Measurements from ENCODE around the gene FEM1B. TPM values are rescaled to one million over a fixed set of nuclear protein-coding genes. Genes with fewer than 3 reads are reported as not detected.

FEM1B gene
- total and polyA plus RNA-seq, 12 donors = 10.5 to 101 (median 66.9) TPM

GRCh38 chr15:68313501-68314410 lies 36.2 kb downstream of the FEM1B start:
- DNase-seq (no peak), ATAC-seq (no peak)
- peaks cover 0 to 30% (median 0%) of the 10 kb centered on the region in 9 donors for H3K36me3 ChIP-seq
- intact Hi-C loops (cut with DNase I) = loop anchor here in 1 of 10 donors (5.0 kb wide), 1 partner anchor 69 kb away; no protein-coding TSS in a partner anchor
- H3K27me3 ChIP-seq = peaks cover 0 to 3% (median 0%) of the 10 kb centered on the region in 7 donors
- WGBS, 2 donors = 90 to 93% methylated on average over 18 of the region's 18 CpGs
- no peak overlapping the region for H3K27ac ChIP-seq
- TF ChIP-seq CTCF (IDR thresholded peaks at IDR 0.05) = no peak
- no peak overlapping the region for H3K4me3 ChIP-seq
- H3K9me3 ChIP-seq = no peaks in the 10 kb centered on the region
- peaks cover 0 to 29% (median 15%) of the 10 kb centered on the region in 9 donors for H3K4me1 ChIP-seq

GRCh38 chr15:68314563-68314962 lies 37.0 kb downstream of the FEM1B start:
- 92 to 95% methylated on average over 11 of the region's 11 CpGs for WGBS, 2 donors
- DNase-seq = no peak

GRCh38 chr15:68315035-68315434 lies 37.5 kb downstream of the FEM1B start:
- intact Hi-C loops (cut with DNase I) = no loop called here
- Histone ChIP-seq H3K27me3 (peaks cover 0 to 3% (median 0%) of the 10 kb centered on the region in 7 donors), H3K9me3 (no peaks in the 10 kb centered on the region), H3K4me3 (no peak overlapping the region), H3K27ac (no peak overlapping the region), H3K36me3 (peaks cover 0 to 39% (median 0%) of the 10 kb centered on the region in 9 donors), H3K4me1 (peaks cover 0 to 28% (median 15%) of the 10 kb centered on the region in 9 donors)
- WGBS, 2 donors = 85 to 92% methylated on average over 1 of the region's 1 CpG
- DNase-seq = no peak
- no peak for ATAC-seq
- no peak for TF ChIP-seq CTCF (IDR thresholded peaks at IDR 0.05)

More at GRCh38 chr15:68314563-68314962, 37.0 kb downstream of the FEM1B start:
- Histone ChIP-seq H3K27ac (no peak overlapping the region), H3K9me3 (no peaks in the 10 kb centered on the region), H3K27me3 (peaks cover 0 to 3% (median 0%) of the 10 kb centered on the region in 7 donors), H3K4me3 (no peak overlapping the region), H3K4me1 (peaks cover 0 to 29% (median 15%) of the 10 kb centered on the region in 9 donors), H3K36me3 (peaks cover 0 to 38% (median 0%) of the 10 kb centered on the region in 9 donors)
- ATAC-seq = no peak
- intact Hi-C loops (cut with DNase I) = loop anchor here in 1 of 10 donors (5.0 kb wide), 1 partner anchor 68 kb away; no protein-coding TSS in a partner anchor
- no peak for TF ChIP-seq CTCF (IDR thresholded peaks at IDR 0.05)

- peak in 5 of 8 donors; percentile 35 to 75 (median 55) for ATAC-seq
- intact Hi-C loops (cut with DNase I) = no loop called here
- no peak overlapping the region for H3K4me3 ChIP-seq
- peak overlapping the region in 3 of 10 donors; percentile 26 to 39 (median 30) for H3K27ac ChIP-seq
- H3K9me3 ChIP-seq = no peaks in the 10 kb centered on the region
- 77 to 81% methylated on average over 11 of the region's 11 CpGs for WGBS, 2 donors
- no peak for DNase-seq
- peaks cover 0 to 23% (median 13%) of the 10 kb centered on the region in 9 donors for H3K4me1 ChIP-seq
- peaks cover 0 to 3% (median 0%) of the 10 kb centered on the region in 7 donors for H3K27me3 ChIP-seq
- peaks cover 0 to 39% (median 0%) of the 10 kb centered on the region in 9 donors for H3K36me3 ChIP-seq
- no peak for TF ChIP-seq CTCF (IDR thresholded peaks at IDR 0.05)
Measured at GRCh38 chr15:68315495-68316031, 38.0 kb downstream of the FEM1B start.

All from heart right ventricle (tissue), 16 donors.